Parathyroid adenoma (tissue), 2 donors: ENCODE measurements around the gene ZNF12.

Experiments
- H2AFZ ChIP-seq: fragments of 300-600 bp; sonication (generic); one replicate; pipeline ENCODE4 v1.7.0; 2017; ENCODE audit warnings: antibody characterized with exemption, mild to moderate bottlenecking
- H3K27ac ChIP-seq: fragments of 300-600 bp; sonication (generic); one replicate; pipeline ENCODE4 v1.7.0; 2017
- H3K27me3 ChIP-seq: fragments of 300-600 bp; sonication (generic); one replicate; pipeline ENCODE4 v1.7.0; 2017; ENCODE audit warnings: low read length; ENCODE audit not compliant: control insufficient read depth, insufficient read depth
- H3K36me3 ChIP-seq: fragments of 300-600 bp; sonication (generic); one replicate; pipeline ENCODE4 v1.7.0; 2017; ENCODE audit warnings: low read length; ENCODE audit not compliant: control insufficient read depth, insufficient read depth
- H3K4me1 ChIP-seq: fragments of 300-600 bp; sonication (generic); one replicate; pipeline ENCODE4 v1.7.0; 2017; ENCODE audit warnings: control low read depth
- H3K4me2 ChIP-seq: fragments of 300-600 bp; sonication (generic); one replicate; pipeline ENCODE4 v1.7.0; 2017; ENCODE audit warnings: low read length
- H3K4me3 ChIP-seq: fragments of 300-600 bp; sonication (generic); one replicate; pipeline ENCODE4 v1.7.0; 2017; ENCODE audit warnings: low read depth, low read length
- H3K79me2 ChIP-seq: fragments of 300-600 bp; sonication (generic); one replicate; pipeline ENCODE4 v1.7.0; 2017; ENCODE audit warnings: control low read depth
- H3K9ac ChIP-seq: fragments of 300-600 bp; sonication (generic); one replicate; pipeline ENCODE4 v1.7.0; 2017; ENCODE audit warnings: mild to moderate bottlenecking
- H3K9me3 ChIP-seq: fragments of 300-600 bp; sonication (generic); one replicate; pipeline ENCODE4 v1.7.0; 2017; ENCODE audit warnings: low read length; ENCODE audit not compliant: control insufficient read depth
- TF ChIP-seq, protein P1 (sequence below): fragments of 300-600 bp; sonication (generic); IDR thresholded peaks from one replicate; pipeline ENCODE4 v1.7.0; 2017; ENCODE audit warnings: antibody characterized with exemption, mild to moderate bottlenecking
- donor health status: primary hyperparathyroidism.

Gene ZNF12

DNA sequence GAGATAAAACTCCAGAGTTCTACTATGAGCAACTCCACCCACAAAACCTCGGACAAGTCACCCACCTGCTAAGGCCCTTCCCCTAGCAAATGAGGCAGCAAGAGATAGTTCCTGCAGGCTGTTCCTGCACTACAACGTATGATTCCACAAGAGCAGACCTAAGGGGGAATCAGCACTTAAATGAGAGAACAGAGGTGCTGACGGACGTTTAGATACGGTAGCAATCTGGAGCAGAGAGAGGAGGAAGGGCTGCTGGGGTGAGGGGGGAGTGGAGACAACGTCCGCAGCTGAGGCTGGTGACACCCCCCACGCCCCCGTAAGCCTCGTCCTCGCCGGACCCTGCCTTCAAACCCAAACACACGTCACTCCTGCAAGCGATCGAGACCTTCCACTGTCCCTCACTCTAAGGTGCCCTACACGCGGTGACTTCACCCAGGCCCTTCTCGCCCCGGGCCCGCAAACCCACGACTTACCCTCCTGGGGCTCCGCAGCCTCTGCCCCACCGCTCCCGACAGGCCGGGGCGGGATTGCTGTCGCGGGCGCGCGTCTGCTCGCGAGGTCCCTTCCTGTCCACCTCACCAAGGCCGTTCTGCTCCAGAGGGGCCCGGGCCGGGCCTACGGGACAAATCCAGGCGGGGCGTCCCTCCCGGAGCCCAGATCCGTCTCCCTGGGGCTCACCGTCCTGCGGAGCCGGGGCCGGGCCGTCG is 635 bp downstream of the ZNF12 start:
- H2AFZ ChIP-seq: peak overlapping the region; percentile 97
- peak overlapping the region; percentile 86 for H3K4me2 ChIP-seq
- no peaks in the 10 kb centered on the region for H3K9me3 ChIP-seq
- peaks cover 42% of the 10 kb centered on the region for H3K79me2 ChIP-seq
- H3K27ac ChIP-seq: peak overlapping the region; percentile 55
- H3K9ac ChIP-seq: peak overlapping the region; percentile 71
- H3K4me3 ChIP-seq: peak overlapping the region; percentile 84
- H3K27me3 ChIP-seq: no peaks in the 10 kb centered on the region
- TF ChIP-seq, protein P1, sequence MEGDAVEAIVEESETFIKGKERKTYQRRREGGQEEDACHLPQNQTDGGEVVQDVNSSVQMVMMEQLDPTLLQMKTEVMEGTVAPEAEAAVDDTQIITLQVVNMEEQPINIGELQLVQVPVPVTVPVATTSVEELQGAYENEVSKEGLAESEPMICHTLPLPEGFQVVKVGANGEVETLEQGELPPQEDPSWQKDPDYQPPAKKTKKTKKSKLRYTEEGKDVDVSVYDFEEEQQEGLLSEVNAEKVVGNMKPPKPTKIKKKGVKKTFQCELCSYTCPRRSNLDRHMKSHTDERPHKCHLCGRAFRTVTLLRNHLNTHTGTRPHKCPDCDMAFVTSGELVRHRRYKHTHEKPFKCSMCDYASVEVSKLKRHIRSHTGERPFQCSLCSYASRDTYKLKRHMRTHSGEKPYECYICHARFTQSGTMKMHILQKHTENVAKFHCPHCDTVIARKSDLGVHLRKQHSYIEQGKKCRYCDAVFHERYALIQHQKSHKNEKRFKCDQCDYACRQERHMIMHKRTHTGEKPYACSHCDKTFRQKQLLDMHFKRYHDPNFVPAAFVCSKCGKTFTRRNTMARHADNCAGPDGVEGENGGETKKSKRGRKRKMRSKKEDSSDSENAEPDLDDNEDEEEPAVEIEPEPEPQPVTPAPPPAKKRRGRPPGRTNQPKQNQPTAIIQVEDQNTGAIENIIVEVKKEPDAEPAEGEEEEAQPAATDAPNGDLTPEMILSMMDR: no peak
- H3K4me1 ChIP-seq: peaks cover 24% of the 10 kb centered on the region
- H3K36me3 ChIP-seq: no peaks in the 10 kb centered on the region

DNA sequence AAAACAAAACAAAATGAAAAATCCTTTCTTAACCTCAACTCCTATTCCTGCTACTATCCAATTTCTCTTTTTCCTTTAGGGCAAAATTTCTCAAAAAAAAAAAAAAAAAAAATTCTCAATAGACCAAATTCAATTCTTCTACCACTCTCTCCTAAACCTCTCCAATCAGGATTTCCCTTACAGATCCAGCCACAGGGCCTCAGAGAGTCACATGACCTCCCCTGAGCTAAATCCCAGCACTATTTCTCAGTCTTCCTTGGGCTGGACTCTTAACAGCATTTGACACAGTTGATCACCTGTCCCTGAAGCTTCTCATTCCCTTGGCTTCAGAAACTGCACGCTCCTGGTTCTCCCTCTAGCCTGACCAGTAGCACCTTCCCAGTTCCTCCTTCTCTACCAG is 4.9 kb downstream of the ZNF12 start:
- peaks cover 3% of the 10 kb centered on the region for H3K36me3 ChIP-seq
- H3K9me3 ChIP-seq: no peaks in the 10 kb centered on the region

DNA sequence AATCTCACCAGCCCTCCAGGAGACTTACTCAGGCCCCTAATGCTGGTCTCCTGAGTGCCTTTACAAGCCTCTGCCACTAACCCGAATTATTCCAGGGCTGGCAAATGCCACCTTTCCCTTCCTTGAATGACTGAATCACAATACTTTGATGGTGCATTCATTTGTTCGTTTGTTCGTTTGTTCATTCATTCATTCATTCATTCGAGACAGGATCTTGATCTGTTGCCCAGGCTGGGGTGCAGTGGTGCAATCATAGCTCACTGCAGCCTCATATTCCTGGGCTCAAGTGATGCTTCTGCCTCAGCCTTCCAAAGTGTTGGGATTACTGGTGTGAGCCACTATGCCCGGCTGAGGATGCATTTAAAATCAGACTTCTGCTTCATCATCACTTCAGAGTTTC is 6.0 kb downstream of the ZNF12 start:
- Histone ChIP-seq H3K27ac (no peak overlapping the region), H3K4me3 (no peak overlapping the region), H2AFZ (no peak overlapping the region), H3K4me1 (peaks cover 18% of the 10 kb centered on the region), H3K9me3 (peaks cover under 1% of the 10 kb centered on the region), H3K27me3 (no peaks in the 10 kb centered on the region), H3K9ac (no peak overlapping the region), H3K36me3 (peaks cover 10% of the 10 kb centered on the region), H3K4me2 (no peak overlapping the region), H3K79me2 (peaks cover 39% of the 10 kb centered on the region)
- TF ChIP-seq, protein P1: no peak

More for the DNA sequence above, 4.9 kb downstream of the ZNF12 start:
- peaks cover 19% of the 10 kb centered on the region for H3K4me1 ChIP-seq
- no peak overlapping the region for H3K4me3 ChIP-seq
- H3K4me2 ChIP-seq: peak overlapping the region; percentile 14
- H3K79me2 ChIP-seq: peaks cover 45% of the 10 kb centered on the region
- H3K27me3 ChIP-seq: no peaks in the 10 kb centered on the region
- H3K27ac ChIP-seq: no peak overlapping the region
- no peak overlapping the region for H3K9ac ChIP-seq
- TF ChIP-seq, protein P1: no peak
- no peak overlapping the region for H2AFZ ChIP-seq

DNA sequence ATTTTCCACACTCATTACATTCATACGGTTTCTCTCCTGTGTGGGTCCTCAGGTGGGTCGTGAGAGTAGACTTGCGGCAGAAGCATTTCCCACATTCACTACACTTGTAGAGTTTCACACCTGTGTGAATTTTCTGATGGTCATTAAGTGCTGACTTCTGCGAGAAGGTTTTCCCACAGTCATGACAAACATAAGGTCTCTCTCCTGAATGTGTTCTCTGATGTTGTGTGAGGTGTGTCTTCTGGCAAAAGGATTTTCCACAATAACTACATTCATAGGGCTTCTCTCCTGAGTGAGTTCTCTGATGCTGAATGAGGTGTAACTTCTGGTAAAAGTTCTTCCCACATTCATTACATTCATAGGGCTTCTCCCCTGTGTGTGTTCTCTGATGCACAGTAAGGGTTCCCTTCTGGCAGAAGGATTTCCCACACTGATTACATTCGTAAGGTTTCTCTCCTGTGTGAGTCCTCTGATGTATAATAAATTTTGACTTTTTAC is 15.1 kb downstream of the ZNF12 start:
- H3K9me3 ChIP-seq: peaks cover 36% of the 10 kb centered on the region
- H3K79me2 ChIP-seq: no peaks in the 10 kb centered on the region
- no peak overlapping the region for H3K4me3 ChIP-seq
- peaks cover 52% of the 10 kb centered on the region for H3K36me3 ChIP-seq
- H3K27me3 ChIP-seq: no peaks in the 10 kb centered on the region
- H2AFZ ChIP-seq: no peak overlapping the region
- H3K27ac ChIP-seq: no peak overlapping the region
- no peak overlapping the region for H3K9ac ChIP-seq
- TF ChIP-seq, protein P1: no peak
- H3K4me2 ChIP-seq: no peak overlapping the region
- H3K4me1 ChIP-seq: no peaks in the 10 kb centered on the region

DNA sequence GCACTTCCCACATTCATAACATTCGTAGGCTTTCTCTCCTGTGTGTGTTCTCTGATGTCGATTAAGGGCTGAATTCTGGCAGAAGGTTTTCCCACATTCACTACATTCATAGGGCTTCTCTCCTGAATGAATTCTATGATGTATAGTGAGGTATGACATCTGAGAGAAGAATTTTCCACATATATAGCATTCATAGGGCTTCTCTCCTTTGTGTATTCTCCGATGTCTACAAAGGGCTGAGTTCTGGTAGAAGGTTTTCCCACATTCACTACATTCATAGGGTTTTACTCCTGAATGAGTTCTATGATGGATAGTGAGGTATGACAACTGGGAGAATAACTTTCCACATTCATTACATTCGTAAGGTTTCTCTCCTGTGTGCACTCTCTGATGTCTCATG is 15.6 kb downstream of the ZNF12 start:
- Histone ChIP-seq H2AFZ (no peak overlapping the region), H3K9ac (no peak overlapping the region), H3K9me3 (peaks cover 36% of the 10 kb centered on the region), H3K4me2 (no peak overlapping the region), H3K27ac (no peak overlapping the region), H3K27me3 (no peaks in the 10 kb centered on the region), H3K4me1 (no peaks in the 10 kb centered on the region), H3K36me3 (peaks cover 51% of the 10 kb centered on the region), H3K79me2 (no peaks in the 10 kb centered on the region), H3K4me3 (no peak overlapping the region)
- TF ChIP-seq, protein P1: no peak
